BJ (cell line): ENCODE data around the gene MACROD1. TPM values are rescaled to one million over a fixed set of nuclear protein-coding genes. Genes with fewer than 3 reads are reported as not detected.

Experiments used
- CTCF ChIA-PET: fragments of 350-600 bp; formaldehyde crosslinking; extraction: SDS; loops from one replicate; lab custom pipeline; 2021; ENCODE audit warnings: antibody characterized with exemption, inconsistent platforms; lab: Yijun Ruan, JAX
- POLR2A ChIA-PET: fragments of 300-600 bp; sonication (Branson Sonifier 250); formaldehyde crosslinking; extraction: SDS; loops from one replicate; lab custom pipeline; 2021; ENCODE audit warnings: antibody characterized with exemption; lab: Charles Lee
- DNase-seq: peaks from one replicate; pipeline ENCODE4 v3.0.0-alpha.2; 2011; ENCODE audit warnings: low read depth
- H3K27me3 ChIP-seq: 2 replicates; pipeline ENCODE4 v1.6.0; 2011; ENCODE audit warnings: low read length; ENCODE audit not compliant: control insufficient read depth, insufficient read depth
- H3K36me3 ChIP-seq: 2 replicates; pipeline ENCODE4 v1.5.1; 2011; ENCODE audit warnings: low read length; ENCODE audit not compliant: control insufficient read depth, insufficient read depth
- H3K4me3 ChIP-seq: 2 replicates; pipeline ENCODE4 v1.5.1; 2011; ENCODE audit warnings: low read depth, mild to moderate bottlenecking, control low read depth, low read length
- CTCF ChIP-seq: IDR thresholded peaks from 2 replicates; pipeline ENCODE4 v1.5.1; 2011; ENCODE audit warnings: low read depth, mild to moderate bottlenecking, control low read depth, inconsistent platforms, low read length, moderate library complexity; ENCODE audit not compliant: insufficient read depth
- polyA plus RNA-seq: library from polyadenylated mRNA; depleted of rRNA; stranded (reverse); fragments of >200 nt; gene quantifications from 2 replicates; pipeline ENCODE4 v1.2.3, GENCODE V29; 2011

Gene MACROD1
- polyA plus RNA-seq, 1 experiment: 12.4 TPM

DNA sequence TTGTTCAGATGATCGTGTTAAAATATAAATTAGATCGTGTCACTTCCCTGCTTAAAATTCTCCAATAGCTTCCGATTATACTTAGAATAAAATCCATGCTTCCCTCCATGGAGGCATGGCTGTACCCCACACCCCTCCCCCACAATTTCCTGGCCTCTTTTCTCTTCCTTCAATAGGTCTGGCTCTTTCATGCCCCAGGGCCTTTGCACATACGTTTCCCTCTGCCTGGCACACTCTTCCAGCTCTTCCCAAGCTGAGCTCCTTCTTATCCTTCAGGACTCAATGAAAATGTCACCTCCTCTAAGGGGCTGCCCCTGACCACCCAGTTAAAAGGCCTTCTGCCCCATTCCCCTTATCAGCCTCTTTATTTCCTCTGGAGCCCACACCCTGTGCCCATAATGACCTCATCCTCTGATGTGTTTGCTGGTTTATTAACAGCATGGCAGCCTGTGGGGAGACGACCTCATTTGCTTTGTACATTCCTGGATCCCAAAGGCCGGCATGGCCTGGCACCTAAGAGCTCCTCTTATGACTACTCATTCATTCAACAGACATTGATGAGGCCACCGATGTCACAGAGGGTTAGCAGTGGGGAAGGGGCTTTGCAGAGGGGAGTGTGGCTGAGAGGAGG, 139.2 kb downstream of the MACROD1 start:
- ChIA-PET CTCF (interaction anchor here (1.1 kb wide), 1 partner anchor 140 kb away, joined by 3 read pairs; the partner anchor contains the start of gene MACROD1), POLR2A (no interaction called here)
- no peak for TF ChIP-seq CTCF
- no peaks in the 10 kb centered on the region for H3K36me3 ChIP-seq
- no peak for DNase-seq
- peaks cover 5% of the 10 kb centered on the region; the same call in 1 of the 2 replicates for H3K27me3 ChIP-seq
- no peak overlapping the region for H3K4me3 ChIP-seq

DNA sequence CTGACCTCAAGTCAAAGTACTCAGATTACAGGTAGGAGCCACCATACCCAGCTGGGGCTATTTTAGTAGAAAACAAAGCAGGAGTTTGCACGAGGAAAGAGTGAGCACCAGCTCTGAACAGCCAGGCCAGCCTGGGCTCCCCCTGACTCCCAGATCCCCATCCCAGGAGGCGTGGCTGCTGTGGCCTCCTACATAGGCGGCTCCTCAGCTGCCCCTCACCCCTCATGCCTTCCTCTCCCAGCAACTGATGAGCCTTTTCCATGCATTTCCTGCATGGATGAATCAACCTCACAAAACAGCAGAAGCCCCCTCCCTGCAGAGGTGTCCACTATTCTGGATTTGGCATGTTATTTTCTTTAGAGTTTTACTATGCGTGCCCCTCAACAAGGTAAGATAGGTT, 140.7 kb downstream of the MACROD1 start:
- H3K36me3 ChIP-seq: no peaks in the 10 kb centered on the region

GRCh38 chr11:64023712-64024710, 141.9 kb downstream of the MACROD1 start:
- no peak overlapping the region for H3K4me3 ChIP-seq
- ChIA-PET POLR2A (no interaction called here), CTCF (interaction anchor here (0.7 to 2.0 kb wide), 4 partner anchors 19 to 125 kb away, joined by 3 to 7 read pairs (median 4); no protein-coding TSS in a partner anchor)
- TF ChIP-seq CTCF: no peak
- H3K27me3 ChIP-seq: peaks cover 5% of the 10 kb centered on the region; the same call in 1 of the 2 replicates
- no peak for DNase-seq
- H3K36me3 ChIP-seq: no peaks in the 10 kb centered on the region

More for the DNA sequence above, 140.7 kb downstream of the MACROD1 start:
- DNase-seq: no peak
- CTCF ChIA-PET: interaction anchor here (1.4 to 2.0 kb wide), 2 partner anchors 10 to 25 kb away, joined by 5 to 7 read pairs; no protein-coding TSS in a partner anchor
- H3K4me3 ChIP-seq: no peak overlapping the region
- TF ChIP-seq CTCF: no peak
- H3K27me3 ChIP-seq: peaks cover 5% of the 10 kb centered on the region; the same call in 1 of the 2 replicates
- POLR2A ChIA-PET: no interaction called here

- POLR2A ChIA-PET: no interaction called here
- no peak overlapping the region for H3K4me3 ChIP-seq
- TF ChIP-seq CTCF: no peak
Observed at GRCh38 chr11:64022125-64022784, 143.7 kb downstream of the MACROD1 start.

More at GRCh38 chr11:64022125-64022784, 143.7 kb downstream of the MACROD1 start:
- Histone ChIP-seq H3K36me3 (no peaks in the 10 kb centered on the region), H3K27me3 (peaks cover 2% of the 10 kb centered on the region; the same call in 1 of the 2 replicates)
- DNase-seq: no peak
- CTCF ChIA-PET: interaction anchor here (0.9 to 1.2 kb wide), 2 partner anchors 15 to 123 kb away, joined by 3 to 4 read pairs; no protein-coding TSS in a partner anchor
